GM12873 (cell line): Measurements from ENCODE around the gene LYG2.
A peak's percentile ranks its signal among the peaks of the same experiment; 100 is the strongest.

Source experiments
- TF ChIP-seq, protein P1 (sequence below): IDR thresholded peaks from 2 replicates; pipeline ENCODE4 v1.5.1; 2012; ENCODE audit warnings: low read depth, mild to moderate bottlenecking, moderate library complexity, low read length, control low read depth; ENCODE audit not compliant: insufficient read depth; ENCODE audit errors: missing control alignments

The LYG2 gene

GRCh38 chr2:99240431-99240830 lies 15.0 kb downstream of the LYG2 start:
- TF ChIP-seq, protein P1, sequence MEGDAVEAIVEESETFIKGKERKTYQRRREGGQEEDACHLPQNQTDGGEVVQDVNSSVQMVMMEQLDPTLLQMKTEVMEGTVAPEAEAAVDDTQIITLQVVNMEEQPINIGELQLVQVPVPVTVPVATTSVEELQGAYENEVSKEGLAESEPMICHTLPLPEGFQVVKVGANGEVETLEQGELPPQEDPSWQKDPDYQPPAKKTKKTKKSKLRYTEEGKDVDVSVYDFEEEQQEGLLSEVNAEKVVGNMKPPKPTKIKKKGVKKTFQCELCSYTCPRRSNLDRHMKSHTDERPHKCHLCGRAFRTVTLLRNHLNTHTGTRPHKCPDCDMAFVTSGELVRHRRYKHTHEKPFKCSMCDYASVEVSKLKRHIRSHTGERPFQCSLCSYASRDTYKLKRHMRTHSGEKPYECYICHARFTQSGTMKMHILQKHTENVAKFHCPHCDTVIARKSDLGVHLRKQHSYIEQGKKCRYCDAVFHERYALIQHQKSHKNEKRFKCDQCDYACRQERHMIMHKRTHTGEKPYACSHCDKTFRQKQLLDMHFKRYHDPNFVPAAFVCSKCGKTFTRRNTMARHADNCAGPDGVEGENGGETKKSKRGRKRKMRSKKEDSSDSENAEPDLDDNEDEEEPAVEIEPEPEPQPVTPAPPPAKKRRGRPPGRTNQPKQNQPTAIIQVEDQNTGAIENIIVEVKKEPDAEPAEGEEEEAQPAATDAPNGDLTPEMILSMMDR, result no peak

DNA sequence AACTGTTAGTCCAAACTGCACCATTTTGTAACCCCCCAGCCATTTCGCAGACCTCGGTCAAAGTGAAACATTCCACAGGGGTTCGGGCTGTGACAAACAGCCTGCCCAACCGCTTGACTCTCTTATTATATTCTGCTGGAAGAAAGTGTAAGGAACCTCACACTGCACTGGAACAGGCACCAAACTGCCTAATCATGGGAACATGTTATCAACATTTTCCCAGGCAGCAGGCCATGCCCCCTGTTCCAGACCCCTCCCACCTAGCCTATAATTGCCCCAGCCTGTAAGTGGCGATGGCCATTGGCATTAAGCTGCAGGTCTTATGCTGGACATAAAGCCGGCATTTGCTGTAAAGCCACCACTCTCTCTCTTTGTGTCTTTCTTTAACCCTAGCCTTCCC lies 16.9 kb downstream of the LYG2 start:
- TF ChIP-seq, protein P1, result no peak

DNA sequence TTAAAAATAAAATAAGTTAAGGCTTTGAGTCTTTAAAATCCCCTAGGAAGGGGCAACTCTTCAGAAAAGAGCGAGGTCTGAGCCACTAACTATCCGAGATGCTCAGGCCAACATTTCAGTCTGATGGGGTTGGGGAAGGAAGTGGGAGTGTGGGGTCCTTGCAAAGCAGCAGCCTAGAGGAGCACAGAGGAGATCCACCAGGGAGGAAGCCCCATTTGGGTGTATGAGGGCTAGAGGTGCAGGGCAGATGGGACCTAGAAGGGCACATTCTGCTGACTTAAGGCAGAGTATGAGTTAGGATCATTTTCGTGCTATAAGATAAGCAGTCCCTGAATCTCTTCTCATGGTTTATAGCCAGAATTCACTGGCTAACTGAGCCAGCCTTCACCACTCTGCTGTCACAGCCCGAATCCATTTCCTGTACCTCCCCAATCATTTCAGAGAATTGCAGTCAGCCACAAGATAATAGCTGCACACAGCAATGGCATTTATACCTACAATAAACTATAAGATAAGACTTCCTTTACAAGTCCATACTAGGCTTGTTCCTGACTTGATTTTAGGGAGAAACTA lies 37.5 kb downstream of the LYG2 start:
- TF ChIP-seq, protein P1, result no peak

GRCh38 chr2:99216096-99216495 lies 39.4 kb downstream of the LYG2 start:
- TF ChIP-seq, protein P1, result no peak

- TF ChIP-seq, protein P1, result no peak
Observed at GRCh38 chr2:99205491-99205890, 50.0 kb downstream of the LYG2 start.

DNA sequence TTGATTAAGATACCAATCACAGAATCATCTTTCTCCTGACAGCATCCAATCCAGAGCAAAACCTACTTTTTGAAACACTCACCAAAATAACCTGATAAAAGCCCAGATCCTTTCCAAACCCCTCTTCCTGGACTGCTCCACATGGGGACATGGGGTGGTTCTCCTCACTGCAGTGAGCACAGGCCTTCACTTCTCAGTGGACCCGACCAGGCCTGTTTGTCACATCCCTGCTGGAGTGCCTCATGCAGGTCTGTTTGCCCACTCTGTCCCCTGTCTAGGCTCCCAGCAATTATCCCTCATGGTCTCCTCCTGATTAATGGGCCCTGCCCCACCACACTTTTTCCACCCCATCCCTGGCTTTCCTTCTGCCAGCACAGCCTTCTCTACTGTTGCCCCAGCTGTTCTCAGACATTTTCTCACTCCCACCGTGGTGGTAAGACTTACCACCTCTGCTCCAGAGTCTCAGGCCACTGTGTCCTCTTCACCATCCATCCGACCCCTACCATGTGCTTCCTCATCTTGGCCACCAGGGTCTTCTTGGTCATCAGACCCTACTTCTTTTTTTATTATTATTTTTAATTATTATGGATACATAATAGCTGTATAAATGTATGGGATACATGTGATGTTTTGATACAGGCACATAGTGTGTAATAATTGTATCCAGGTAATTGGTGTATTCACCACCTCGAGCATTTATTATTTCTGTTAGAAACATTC lies 53.3 kb downstream of the LYG2 start:
- TF ChIP-seq, protein P1, result peak; percentile 33

GRCh38 chr2:99200076-99200800 lies 55.2 kb downstream of the LYG2 start:
- TF ChIP-seq, protein P1, result no peak
